HG03460 (cell line): ENCODE measurements around the gene LTBP2.

Experiments used
- ATAC-seq: cut with Tn5 transposase; IDR thresholded peaks from one replicate; pipeline ENCODE4 v1.9.1; 2021; ENCODE audit not compliant: unreplicated experiment

Gene LTBP2

DNA sequence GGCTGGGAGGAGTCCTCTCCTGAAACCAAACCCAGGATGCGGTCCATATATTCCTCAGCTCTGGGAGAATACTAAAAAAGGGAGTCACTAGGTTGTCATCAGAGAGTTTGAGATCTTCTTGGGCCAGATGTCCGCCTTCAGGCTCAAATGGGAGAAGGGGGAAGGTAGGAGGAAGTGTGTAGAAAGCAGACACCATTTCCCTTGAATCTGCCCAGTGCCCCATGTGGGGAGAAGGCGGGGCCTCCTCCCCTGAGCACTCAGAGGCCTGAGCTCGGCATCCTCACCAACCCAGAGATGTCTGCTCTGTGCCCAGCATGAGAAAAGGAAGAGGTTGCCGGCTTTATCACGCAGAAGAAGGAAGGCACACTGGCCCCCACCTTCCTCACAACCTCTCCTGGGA, 37.3 kb downstream of the LTBP2 start:
- no peak for ATAC-seq

- ATAC-seq, result no peak
Observed at GRCh38 chr14:74574090-74574433, 38.0 kb downstream of the LTBP2 start.

DNA sequence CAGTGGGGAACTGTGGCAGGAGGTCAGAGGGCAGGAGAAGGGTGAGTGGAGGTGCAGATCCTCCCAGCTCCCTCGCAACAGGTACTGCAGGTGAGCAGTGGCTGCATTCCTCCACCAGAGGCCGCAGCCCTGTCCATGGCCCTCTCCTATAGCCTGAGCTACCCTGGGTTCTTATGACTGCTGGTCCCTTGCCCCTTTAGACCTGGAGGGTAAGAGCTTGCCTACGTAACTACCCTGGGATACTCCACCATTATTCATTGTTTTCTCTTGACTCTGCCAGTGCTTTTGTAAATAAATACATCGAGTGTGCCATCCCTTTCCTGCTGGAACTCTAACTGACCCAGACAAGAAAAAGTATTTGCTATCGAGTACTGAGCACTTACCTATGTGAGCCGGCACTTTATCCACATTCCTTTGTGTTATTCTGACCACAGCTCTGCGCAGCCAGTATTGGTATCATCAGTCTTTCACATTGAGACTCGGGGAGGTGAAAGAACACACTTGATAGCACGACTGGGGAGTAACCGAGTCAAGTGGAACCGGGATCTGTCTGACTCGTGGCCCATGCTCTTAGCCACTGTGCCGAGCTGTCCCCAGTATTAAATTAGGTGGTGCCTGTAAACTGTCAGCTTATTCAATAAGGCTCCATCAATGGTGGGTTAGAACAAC, 38.5 kb downstream of the LTBP2 start:
- no peak for ATAC-seq

DNA sequence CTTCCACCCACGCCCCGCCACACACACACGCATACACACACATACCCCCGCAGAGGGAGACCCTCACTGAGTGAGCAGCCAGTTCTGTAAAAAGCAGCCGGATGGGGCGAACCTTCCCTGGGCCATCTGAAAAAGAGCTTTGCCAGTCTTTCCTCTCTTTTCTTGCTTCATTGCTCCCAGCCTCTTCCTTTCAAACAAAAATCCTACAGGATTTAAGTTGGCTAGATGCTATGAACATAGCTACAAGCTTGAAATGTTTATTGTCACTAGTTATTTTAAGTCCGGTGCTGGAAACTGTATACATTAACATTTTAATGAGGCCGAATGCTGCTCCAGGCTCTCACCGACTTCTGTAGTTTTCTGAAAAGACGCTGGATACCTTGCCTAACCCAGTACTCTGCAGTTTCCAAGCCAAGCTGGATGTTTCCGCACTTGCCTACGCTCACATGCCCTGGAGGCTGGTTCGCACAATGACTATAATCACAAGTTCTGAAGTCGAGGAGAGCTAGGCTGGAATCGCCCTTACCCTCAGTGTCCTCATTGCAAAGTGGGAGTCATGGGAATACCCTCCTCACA, 39.2 kb downstream of the LTBP2 start:
- no peak for ATAC-seq

GRCh38 chr14:74571901-74572725, 39.9 kb downstream of the LTBP2 start:
- no peak for ATAC-seq

DNA sequence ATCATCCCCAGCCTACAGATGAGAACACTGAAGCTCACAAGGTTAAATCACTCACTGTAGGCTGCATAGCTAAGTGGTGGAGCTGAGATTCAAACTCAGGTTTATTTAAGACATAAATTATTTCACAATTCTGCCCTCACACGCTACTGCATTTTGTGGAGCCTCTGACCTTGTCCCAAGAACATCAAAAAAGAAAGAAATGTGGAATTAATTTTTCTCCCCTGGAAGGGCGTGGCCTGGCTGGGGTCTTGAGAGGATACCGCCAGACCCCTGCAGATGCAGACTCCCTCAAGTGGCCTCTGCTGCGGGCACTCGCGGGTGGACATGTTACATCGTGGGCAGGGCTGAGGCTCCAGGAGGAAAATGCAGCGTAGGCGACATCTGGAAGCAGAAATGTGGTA, 40.6 kb downstream of the LTBP2 start:
- no peak for ATAC-seq

GRCh38 chr14:74570696-74571095, 41.3 kb downstream of the LTBP2 start:
- ATAC-seq, result no peak

- ATAC-seq, result no peak
Observed at GRCh38 chr14:74569806-74570591, 42.0 kb downstream of the LTBP2 start.

DNA sequence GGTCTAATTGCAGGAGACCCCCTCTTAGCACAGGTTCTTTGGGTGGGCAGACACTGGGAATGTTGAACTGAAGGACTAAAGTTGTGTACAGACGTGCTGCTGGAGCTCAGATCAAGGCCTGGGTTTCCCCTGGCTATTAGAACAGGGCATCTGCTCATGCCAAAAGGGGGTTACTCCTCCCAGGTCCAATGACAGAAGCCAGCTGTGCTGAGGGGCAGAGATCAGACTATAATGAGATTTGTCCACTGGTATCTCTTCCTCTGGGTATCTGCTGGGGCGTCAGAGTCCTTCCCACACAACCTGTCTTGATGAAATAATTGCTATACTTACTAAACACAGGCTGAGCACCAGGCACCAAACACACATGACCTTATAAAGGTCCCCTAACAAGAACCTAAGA, 42.6 kb downstream of the LTBP2 start:
- no peak for ATAC-seq

DNA sequence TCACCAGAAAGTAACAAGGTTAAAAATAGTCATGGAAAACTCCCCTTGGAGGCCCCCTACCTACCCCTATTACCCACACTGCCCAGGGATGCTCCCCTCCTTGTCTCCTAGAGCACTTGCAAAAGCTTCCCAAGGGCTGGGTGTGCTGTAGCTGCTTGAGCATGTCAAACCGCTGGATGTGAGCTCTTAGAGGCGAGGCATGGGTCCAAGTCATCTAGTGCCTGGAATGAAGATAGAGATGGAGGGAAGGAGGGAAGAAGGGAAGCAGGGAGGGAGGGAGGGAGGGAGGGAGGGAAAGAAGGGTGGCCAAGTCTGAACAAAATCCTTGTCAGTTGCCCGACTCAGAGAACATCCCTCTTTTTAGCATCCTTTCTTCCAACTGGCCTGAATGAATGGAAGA, 43.1 kb downstream of the LTBP2 start:
- ATAC-seq, result no peak

- no peak for ATAC-seq
Observed at GRCh38 chr14:74568380-74568649, 43.7 kb downstream of the LTBP2 start.

DNA sequence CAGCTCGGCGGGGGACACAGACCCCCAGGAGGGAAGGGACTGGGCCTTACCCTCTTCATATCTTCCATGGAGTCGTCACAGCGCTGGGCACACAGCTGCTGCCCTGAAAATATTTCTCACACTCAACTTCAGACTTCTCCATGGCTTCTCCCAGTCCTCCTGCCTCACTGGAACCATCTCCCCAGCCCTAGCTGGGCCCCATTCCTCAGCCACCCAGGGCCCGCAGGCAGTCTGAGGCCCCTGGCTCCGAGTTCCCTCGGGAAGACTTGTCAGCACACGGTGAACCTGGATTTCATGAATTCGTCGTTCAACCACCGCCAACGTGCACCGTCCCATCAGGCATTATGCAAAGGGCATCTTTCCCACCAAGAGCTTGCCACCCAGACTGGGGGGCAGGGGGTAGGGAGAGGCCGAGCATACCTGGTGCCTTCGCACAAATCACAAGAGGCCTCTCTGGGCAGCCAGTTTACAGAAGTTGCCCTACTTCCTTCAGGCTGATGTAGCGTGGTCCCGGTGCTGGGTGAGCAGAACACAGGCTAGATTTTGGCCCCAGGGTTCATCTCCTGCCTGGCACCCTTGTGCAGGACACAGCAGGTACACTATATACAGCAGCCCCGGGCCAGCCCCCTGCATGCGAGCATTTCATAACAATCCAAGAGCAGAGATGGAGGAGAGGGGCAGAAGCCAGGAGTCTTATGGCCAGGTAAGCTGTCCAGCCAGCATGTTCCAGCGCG, 44.2 kb downstream of the LTBP2 start:
- ATAC-seq, result no peak

DNA sequence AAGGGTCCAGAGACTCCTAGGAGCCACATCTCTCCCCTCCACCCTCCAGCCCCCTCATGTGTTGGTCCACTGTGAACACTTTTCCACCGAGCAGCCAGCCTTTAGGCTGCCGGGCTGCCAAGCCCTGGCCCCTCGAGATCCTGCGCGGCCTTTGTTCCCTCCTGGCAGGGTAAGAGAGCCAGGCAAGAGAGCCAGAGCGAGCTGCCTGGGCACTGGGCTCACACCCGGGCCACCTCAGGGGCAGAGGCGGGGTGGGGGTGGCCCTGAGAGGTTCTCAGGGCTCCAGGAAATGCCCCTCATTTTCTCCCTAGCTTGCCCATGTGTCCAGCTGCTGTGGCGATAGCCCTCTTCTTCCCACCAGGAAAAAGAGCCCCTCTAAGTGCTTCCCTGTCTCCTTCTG, 44.8 kb downstream of the LTBP2 start:
- ATAC-seq, result no peak

GRCh38 chr14:74566174-74567141, 45.6 kb downstream of the LTBP2 start:
- ATAC-seq, result no peak

DNA sequence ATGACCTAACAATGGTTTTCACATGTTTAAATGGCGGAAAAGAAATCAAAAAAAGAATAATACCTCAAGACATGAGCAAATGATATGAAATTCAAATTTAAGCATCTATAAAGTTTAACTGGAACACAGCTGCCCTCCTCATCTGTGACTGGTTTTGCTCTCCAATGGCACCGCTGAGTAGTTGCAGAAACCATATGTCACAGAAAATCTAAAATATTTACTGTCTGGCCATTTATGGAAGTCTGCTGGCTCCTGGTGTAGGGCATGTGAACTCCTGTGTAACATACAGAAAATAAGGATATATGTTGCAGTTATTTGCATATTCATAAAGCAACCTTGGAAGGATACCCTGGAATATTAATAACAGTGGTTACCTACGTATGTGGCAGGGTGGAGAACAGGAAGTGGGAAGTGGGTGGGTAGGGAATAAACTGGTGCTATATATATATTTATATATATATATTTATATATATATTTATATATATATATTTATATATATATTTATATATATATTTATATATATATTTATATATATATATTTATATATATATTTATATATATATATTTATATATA, 48.4 kb downstream of the LTBP2 start:
- no peak for ATAC-seq

GRCh38 chr14:74563233-74563585, 48.8 kb downstream of the LTBP2 start:
- ATAC-seq, result no peak

DNA sequence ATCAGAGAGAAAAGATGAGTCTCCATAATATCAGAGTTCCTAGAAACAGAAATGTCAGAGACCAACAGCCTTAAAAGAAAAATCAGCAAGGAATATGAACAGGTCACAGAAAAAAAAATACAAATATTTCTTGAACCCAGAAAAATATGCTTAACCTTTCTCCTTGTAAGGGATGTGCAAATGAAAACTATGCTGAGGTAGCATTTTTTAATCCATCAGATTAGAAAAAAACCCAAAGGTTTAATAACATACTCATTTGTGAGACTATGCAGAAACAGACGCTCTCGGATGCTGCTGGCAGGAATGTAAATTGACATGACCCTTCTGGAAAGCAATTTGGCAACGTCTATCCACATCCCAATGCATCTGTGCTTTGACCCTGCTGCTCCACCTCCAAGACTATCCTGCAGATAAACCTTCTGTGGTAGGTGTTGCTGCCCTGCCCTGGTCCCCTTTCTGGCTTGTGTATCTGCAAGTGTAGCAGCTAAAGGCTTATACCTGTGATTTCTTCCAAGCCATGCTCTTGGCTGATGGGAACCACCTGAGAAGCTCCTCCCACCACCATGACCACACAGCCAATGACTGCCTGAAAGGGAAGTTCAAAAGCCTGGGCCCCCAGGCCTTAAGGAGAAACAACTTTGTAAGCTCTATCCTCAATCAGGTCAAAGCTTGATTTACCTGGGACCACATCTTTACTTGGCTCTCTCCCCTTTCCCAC, 49.4 kb downstream of the LTBP2 start:
- no peak for ATAC-seq

DNA sequence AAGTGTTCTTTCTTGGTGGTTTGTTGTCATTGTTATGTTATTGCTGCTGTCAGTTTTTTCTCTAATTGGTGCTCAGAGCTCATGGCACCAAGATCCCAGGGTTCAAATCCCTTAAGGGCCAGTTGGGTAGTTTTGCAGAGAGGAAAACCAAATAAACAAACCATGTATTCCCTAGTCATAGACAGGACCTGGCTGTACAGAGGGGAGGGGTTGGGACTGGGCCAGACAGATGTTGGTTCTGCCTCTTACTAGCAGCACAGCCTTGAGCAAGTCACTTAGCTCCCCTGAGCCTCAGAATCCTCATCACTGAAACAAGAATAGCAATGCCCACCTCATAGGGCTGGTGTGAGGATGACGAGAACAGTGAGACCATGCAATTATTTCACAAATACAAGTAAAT, 53.4 kb downstream of the LTBP2 start:
- no peak for ATAC-seq

GRCh38 chr14:74557691-74558090, 54.3 kb downstream of the LTBP2 start:
- ATAC-seq, result no peak
